Endothelial cell of umbilical vein (primary cell): ENCODE data around the gene THEMIS2. TPM values are rescaled to one million over a fixed set of nuclear protein-coding genes. Genes with fewer than 3 reads are reported as not detected.

Experiments used
- BruUV-seq: library from RNA; stranded (reverse); fragments of 400-500 nt; replicated peaks from 2 replicates; lab custom pipeline; 2021; lab: Mats Ljungman, UMichigan
- CTCF ChIA-PET: fragments of 300-600, 350-600 bp; sonication (Branson Sonifier 250); formaldehyde crosslinking; loops from one replicate; lab custom pipeline; 2021; ENCODE audit warnings: antibody characterized with exemption, inconsistent platforms; lab: Charles Lee
- POLR2A ChIA-PET: fragments of 300-600, 350-600 bp; sonication (Branson Sonifier 250); formaldehyde crosslinking; loops from one replicate; lab custom pipeline; 2021; ENCODE audit warnings: antibody characterized with exemption, inconsistent platforms; lab: Charles Lee
- DNase-seq: peaks from one replicate; pipeline ENCODE4 v3.0.0-alpha.2; 2011; ENCODE audit warnings: low read depth, low spot score
- FAIRE-seq: peaks from 2 replicates; lab custom pipeline; 2011; peaks lifted over from hg19 to GRCh38; lab: Jason Lieb, UNC
- H2AFZ ChIP-seq: 2 replicates; pipeline ENCODE4 v1.6.0; 2012; ENCODE audit warnings: low read depth, low read length, control low read depth, inconsistent platforms
- H3K27ac ChIP-seq: 2 replicates; pipeline ENCODE4 v1.5.1; 2011; ENCODE audit warnings: low read depth, mild to moderate bottlenecking, control low read depth, low read length, moderate library complexity; ENCODE audit not compliant: insufficient read depth
- H3K27me3 ChIP-seq, 2 experiments: 2 replicates each; pipeline versions ENCODE4 v1.6.0 to v1.6.1; 2011; ENCODE audit warnings: low read length in 2 of 2, mixed read lengths in 1 of 2; ENCODE audit not compliant: control insufficient read depth in 2 of 2, insufficient read depth in 2 of 2
- H3K36me3 ChIP-seq, 2 experiments: 2 replicates in 1 of 2; 3 replicates in 1 of 2; pipeline ENCODE4 v1.5.1; 2011; ENCODE audit warnings: low read length in 2 of 2, mild to moderate bottlenecking in 1 of 2, moderate library complexity in 1 of 2; ENCODE audit not compliant: control insufficient read depth in 2 of 2, insufficient read depth in 2 of 2; ENCODE audit errors: extremely low read depth in 1 of 2
- H3K4me1 ChIP-seq: 3 replicates; pipeline ENCODE4 v1.5.1; 2011; ENCODE audit warnings: mild to moderate bottlenecking, low read length; ENCODE audit not compliant: control insufficient read depth, insufficient read depth; ENCODE audit errors: extremely low read depth
- H3K4me2 ChIP-seq: 2 replicates; pipeline ENCODE4 v1.6.1; 2011; ENCODE audit warnings: low read length, control low read depth, mixed read lengths; ENCODE audit not compliant: insufficient read depth
- H3K4me3 ChIP-seq, 3 experiments: fragments of 200-600 bp in 1 of 3; sonication (generic), shearing (Covaris generic) in 1 of 3; replicated peaks in 1 of 3; 2 replicates each; pipeline ENCODE4 v1.5.1; 2011 to 2016; ENCODE audit warnings: control low read depth in 3 of 3, low read length in 3 of 3, mild to moderate bottlenecking in 2 of 3, inconsistent platforms in 1 of 3, low read depth in 1 of 3, moderate library complexity in 1 of 3; ENCODE audit not compliant: insufficient read depth in 1 of 3
- H3K79me2 ChIP-seq: 2 replicates; pipeline ENCODE4 v1.6.0; 2012; ENCODE audit warnings: low read length, inconsistent platforms; ENCODE audit not compliant: control insufficient read depth, insufficient read depth
- H3K9ac ChIP-seq: replicated peaks from 2 replicates; pipeline ENCODE3; 2011; ENCODE audit warnings: low read length, control low read depth; ENCODE audit not compliant: insufficient read depth; ENCODE audit errors: extremely low read depth
- H3K9me1 ChIP-seq: replicated peaks from 3 replicates; pipeline ENCODE4 v1.6.0; 2011; ENCODE audit warnings: mild to moderate bottlenecking, low read length; ENCODE audit not compliant: control insufficient read depth, insufficient read depth; ENCODE audit errors: extremely low read depth
- H3K9me3 ChIP-seq: replicated peaks from 2 replicates; pipeline ENCODE4 v1.5.1; 2012; ENCODE audit warnings: low read length, inconsistent platforms; ENCODE audit not compliant: control insufficient read depth, insufficient read depth
- H4K20me1 ChIP-seq: replicated peaks from 2 replicates; pipeline ENCODE3; 2011; ENCODE audit warnings: mild to moderate bottlenecking, low read length; ENCODE audit not compliant: control insufficient read depth, insufficient read depth; ENCODE audit errors: extremely low read depth
- EZH2 ChIP-seq: IDR thresholded peaks from 2 replicates; pipeline ENCODE4 v1.6.1; 2012; ENCODE audit warnings: borderline replicate concordance, low read depth, mild to moderate bottlenecking, moderate library complexity, low read length, inconsistent platforms; ENCODE audit not compliant: severe bottlenecking
- FOS ChIP-seq: IDR thresholded peaks from 2 replicates; pipeline ENCODE4 v1.6.1; 2011; ENCODE audit warnings: mild to moderate bottlenecking, low read length, moderate library complexity, borderline replicate concordance; ENCODE audit not compliant: insufficient read depth
- GATA2 ChIP-seq: IDR thresholded peaks from 2 replicates; pipeline ENCODE4 v1.7.0; 2011; ENCODE audit warnings: low read depth, mild to moderate bottlenecking, moderate library complexity, mixed read lengths, low read length; ENCODE audit not compliant: insufficient read length, insufficient read depth
- JUN ChIP-seq: IDR thresholded peaks from 2 replicates; pipeline ENCODE4 v1.6.1; 2011; ENCODE audit warnings: borderline replicate concordance, low read depth; ENCODE audit not compliant: insufficient read length, insufficient read depth
- MYC ChIP-seq: IDR thresholded peaks from one replicate; pipeline ENCODE4 v1.6.1; 2011; ENCODE audit warnings: mild to moderate bottlenecking, low read depth, low read length
- POLR2A ChIP-seq: IDR thresholded peaks from 2 replicates; pipeline ENCODE4 v1.6.1; 2012; ENCODE audit warnings: low read depth, mild to moderate bottlenecking, control low read depth, low read length
- POLR2AphosphoS5 ChIP-seq: IDR thresholded peaks from 2 replicates; pipeline ENCODE4 v1.6.1; 2012; ENCODE audit warnings: low read depth, mild to moderate bottlenecking, control low read depth, low read length, moderate library complexity; ENCODE audit not compliant: insufficient read depth
- dilution Hi-C: fragments of 300-500 bp; cut with MboI; formaldehyde crosslinking; loops from one replicate; pipeline ENCODE4 v1.15.0; 2019; ENCODE audit warnings: low sequenced_read_pairs; ENCODE audit not compliant: extremely low pct_ligation_motif_present
- intact Hi-C: fragments of 100-400 bp; cut with micrococcal nuclease; formaldehyde crosslinking; loops from one replicate; pipeline ENCODE4 v1.10.0; 2022
- polyA plus RNA-seq, 4 experiments: library from polyadenylated mRNA; depleted of rRNA in 3 of 4; stranded (reverse) in 3 of 4; unstranded in 1 of 4; fragments of >200 nt; gene quantifications; 2 replicates each; pipeline versions ENCODE4 v1.2.1 to v1.2.3, GENCODE V29; 2011 to 2012; ENCODE audit warnings: missing spikeins in 1 of 4
- total RNA-seq: library from RNA; stranded (reverse); gene quantifications from 2 replicates; pipeline ENCODE4 v1.2.3, GENCODE V29; 2021
- TF ChIP-seq, protein P1 (sequence below), 2 donors: IDR thresholded peaks; 1 replicate in 1 of 2; 2 replicates in 1 of 2; pipeline ENCODE4 v1.5.1; 2011; ENCODE audit warnings: low read length in 2 of 2, mild to moderate bottlenecking in 2 of 2, moderate library complexity in 2 of 2, control low read depth in 1 of 2, inconsistent platforms in 1 of 2, low read depth in 1 of 2; ENCODE audit not compliant: insufficient read depth in 1 of 2; ENCODE audit errors: extremely low read depth in 1 of 2
- TF ChIP-seq, protein P2 (sequence below): IDR thresholded peaks from 2 replicates; pipeline ENCODE4 v1.6.1; 2011; ENCODE audit not compliant: insufficient read depth, insufficient read length

The THEMIS2 gene
- total and polyA plus RNA-seq, 2 donors (not counting 3 experiments of a cell fraction or from before 2014, with no cell fraction given): 11.1 to 15.7 TPM

DNA sequence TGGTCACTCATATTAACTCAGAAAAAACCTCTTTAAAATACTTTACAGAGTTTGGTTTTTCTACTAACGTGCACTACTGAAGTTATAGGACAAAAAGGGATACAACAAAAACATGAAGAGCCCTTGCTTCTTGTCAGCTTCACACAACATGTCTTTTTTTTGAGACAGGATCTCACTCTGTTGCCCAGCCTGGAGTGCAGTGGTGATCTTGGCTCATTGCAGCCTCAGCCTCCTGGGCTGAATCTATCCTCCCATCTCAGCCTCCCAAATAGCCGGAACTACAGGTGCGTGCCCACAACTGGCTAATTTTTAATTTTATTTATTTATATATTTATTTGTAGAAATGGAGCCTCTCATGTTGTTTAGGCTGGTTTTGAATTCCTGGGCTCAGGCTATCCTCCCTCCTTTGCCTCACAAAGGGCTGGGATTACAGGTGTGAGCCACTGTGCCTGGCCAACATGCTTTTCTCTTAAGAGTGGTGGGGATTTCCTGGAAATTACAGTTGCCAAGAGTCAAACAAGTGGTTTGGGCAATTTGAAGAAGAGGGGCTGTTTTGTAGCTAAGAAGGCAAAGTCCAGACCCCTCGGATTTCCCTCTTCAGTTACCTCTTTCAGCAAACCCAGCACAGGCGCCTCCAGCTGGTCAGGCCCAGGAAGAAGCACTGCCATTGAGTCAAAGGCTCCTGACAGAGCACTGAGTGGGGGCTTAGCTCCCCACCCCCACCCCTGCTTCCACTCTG lies 56.0 kb downstream of the THEMIS2 start:
- Histone ChIP-seq H3K4me3 (no peak overlapping the region), H3K4me1 (no peaks in the 10 kb centered on the region), H3K9ac (no peak overlapping the region), H4K20me1 (no peaks in the 10 kb centered on the region), H3K27me3 (no peaks in the 10 kb centered on the region), H3K4me2 (no peak overlapping the region), H3K9me3 (no peaks in the 10 kb centered on the region), H2AFZ (no peak overlapping the region), H3K79me2 (no peaks in the 10 kb centered on the region), H3K27ac (no peak overlapping the region), H3K36me3 (no peaks in the 10 kb centered on the region), H3K9me1 (no peaks in the 10 kb centered on the region)
- no peak for DNase-seq
- BruUV-seq: no TSS peak
- POLR2A ChIA-PET: no interaction called here
- intact Hi-C loops (no loop called here), dilution Hi-C loops (no loop called here)
- CTCF ChIA-PET: interaction anchor here (1.6 to 1.8 kb wide), 2 partner anchors 12 to 71 kb away, joined by 4 to 8 read pairs; no protein-coding TSS in a partner anchor
- no peak for FAIRE-seq
- TF ChIP-seq MYC: no peak
- no peak for TF ChIP-seq JUN
- no peak for TF ChIP-seq EZH2
- TF ChIP-seq POLR2AphosphoS5: no peak
- TF ChIP-seq GATA2: no peak
- TF ChIP-seq FOS: no peak
- TF ChIP-seq, protein P1, sequence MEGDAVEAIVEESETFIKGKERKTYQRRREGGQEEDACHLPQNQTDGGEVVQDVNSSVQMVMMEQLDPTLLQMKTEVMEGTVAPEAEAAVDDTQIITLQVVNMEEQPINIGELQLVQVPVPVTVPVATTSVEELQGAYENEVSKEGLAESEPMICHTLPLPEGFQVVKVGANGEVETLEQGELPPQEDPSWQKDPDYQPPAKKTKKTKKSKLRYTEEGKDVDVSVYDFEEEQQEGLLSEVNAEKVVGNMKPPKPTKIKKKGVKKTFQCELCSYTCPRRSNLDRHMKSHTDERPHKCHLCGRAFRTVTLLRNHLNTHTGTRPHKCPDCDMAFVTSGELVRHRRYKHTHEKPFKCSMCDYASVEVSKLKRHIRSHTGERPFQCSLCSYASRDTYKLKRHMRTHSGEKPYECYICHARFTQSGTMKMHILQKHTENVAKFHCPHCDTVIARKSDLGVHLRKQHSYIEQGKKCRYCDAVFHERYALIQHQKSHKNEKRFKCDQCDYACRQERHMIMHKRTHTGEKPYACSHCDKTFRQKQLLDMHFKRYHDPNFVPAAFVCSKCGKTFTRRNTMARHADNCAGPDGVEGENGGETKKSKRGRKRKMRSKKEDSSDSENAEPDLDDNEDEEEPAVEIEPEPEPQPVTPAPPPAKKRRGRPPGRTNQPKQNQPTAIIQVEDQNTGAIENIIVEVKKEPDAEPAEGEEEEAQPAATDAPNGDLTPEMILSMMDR (IDR thresholded peaks at IDR 0.05; ENCODE audit: extremely low read depth in 1 of 2, insufficient read depth in 1 of 2, low read depth in 1 of 2, low read length in 2 of 2): no peak
- TF ChIP-seq POLR2A: no peak
- TF ChIP-seq, protein P2, sequence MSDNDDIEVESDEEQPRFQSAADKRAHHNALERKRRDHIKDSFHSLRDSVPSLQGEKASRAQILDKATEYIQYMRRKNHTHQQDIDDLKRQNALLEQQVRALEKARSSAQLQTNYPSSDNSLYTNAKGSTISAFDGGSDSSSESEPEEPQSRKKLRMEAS: no peak
